OCI-LY7 (cell line): ENCODE measurements around the gene DLG5.

Source experiments
- CTCF ChIP-seq: fragments of 200-600 bp; sonication (generic); conservative IDR thresholded peaks from 2 replicates; pipeline ENCODE4 v1.5.1; 2014; ENCODE audit warnings: mild to moderate bottlenecking, antibody characterized with exemption, low read length, moderate library complexity, mixed read lengths
- EZH2phosphoT487 ChIP-seq: fragments of 200-600 bp; sonication (generic); IDR thresholded peaks from 2 replicates; pipeline ENCODE4 v1.6.1; 2018; ENCODE audit warnings: low read depth, borderline replicate concordance, mild to moderate bottlenecking, mixed run types, antibody characterized with exemption, low read length, moderate library complexity, mixed read lengths

GRCh38 chr10:77811831-77812430 is 114.6 kb downstream of the DLG5 start:
- TF ChIP-seq CTCF (no peak), EZH2phosphoT487 (no peak)
